ENCODE measurements around the gene PLA2G4E.

PLA2G4E gene

GRCh38 chr15:41984622-41985021 is 36.2 kb downstream of the PLA2G4E start:
- TF ChIP-seq ZFX (IDR thresholded peaks at IDR 0.05; ENCODE audit: borderline replicate concordance), result no peak
- TF ChIP-seq, protein P1, sequence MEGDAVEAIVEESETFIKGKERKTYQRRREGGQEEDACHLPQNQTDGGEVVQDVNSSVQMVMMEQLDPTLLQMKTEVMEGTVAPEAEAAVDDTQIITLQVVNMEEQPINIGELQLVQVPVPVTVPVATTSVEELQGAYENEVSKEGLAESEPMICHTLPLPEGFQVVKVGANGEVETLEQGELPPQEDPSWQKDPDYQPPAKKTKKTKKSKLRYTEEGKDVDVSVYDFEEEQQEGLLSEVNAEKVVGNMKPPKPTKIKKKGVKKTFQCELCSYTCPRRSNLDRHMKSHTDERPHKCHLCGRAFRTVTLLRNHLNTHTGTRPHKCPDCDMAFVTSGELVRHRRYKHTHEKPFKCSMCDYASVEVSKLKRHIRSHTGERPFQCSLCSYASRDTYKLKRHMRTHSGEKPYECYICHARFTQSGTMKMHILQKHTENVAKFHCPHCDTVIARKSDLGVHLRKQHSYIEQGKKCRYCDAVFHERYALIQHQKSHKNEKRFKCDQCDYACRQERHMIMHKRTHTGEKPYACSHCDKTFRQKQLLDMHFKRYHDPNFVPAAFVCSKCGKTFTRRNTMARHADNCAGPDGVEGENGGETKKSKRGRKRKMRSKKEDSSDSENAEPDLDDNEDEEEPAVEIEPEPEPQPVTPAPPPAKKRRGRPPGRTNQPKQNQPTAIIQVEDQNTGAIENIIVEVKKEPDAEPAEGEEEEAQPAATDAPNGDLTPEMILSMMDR (IDR thresholded peaks at IDR 0.05), result no peak
- H3K27ac ChIP-seq, result no peak overlapping the region

- TF ChIP-seq, protein P1 (IDR thresholded peaks at IDR 0.05), result no peak
- TF ChIP-seq ZFX (IDR thresholded peaks at IDR 0.05; ENCODE audit: borderline replicate concordance), result no peak
- no peak overlapping the region for H3K27ac ChIP-seq
Measured at GRCh38 chr15:41983621-41984571, 36.9 kb downstream of the PLA2G4E start.

- TF ChIP-seq, protein P1 (IDR thresholded peaks at IDR 0.05), result no peak
- TF ChIP-seq ZFX (IDR thresholded peaks at IDR 0.05; ENCODE audit: borderline replicate concordance), result no peak
- no peak overlapping the region for H3K27ac ChIP-seq
Measured at GRCh38 chr15:41983221-41983620, 37.6 kb downstream of the PLA2G4E start.

- TF ChIP-seq, protein P1 (IDR thresholded peaks at IDR 0.05), result no peak
- TF ChIP-seq ZFX (IDR thresholded peaks at IDR 0.05; ENCODE audit: borderline replicate concordance), result no peak
- no peak overlapping the region for H3K27ac ChIP-seq
Measured at GRCh38 chr15:41982133-41982930, 38.5 kb downstream of the PLA2G4E start.

DNA sequence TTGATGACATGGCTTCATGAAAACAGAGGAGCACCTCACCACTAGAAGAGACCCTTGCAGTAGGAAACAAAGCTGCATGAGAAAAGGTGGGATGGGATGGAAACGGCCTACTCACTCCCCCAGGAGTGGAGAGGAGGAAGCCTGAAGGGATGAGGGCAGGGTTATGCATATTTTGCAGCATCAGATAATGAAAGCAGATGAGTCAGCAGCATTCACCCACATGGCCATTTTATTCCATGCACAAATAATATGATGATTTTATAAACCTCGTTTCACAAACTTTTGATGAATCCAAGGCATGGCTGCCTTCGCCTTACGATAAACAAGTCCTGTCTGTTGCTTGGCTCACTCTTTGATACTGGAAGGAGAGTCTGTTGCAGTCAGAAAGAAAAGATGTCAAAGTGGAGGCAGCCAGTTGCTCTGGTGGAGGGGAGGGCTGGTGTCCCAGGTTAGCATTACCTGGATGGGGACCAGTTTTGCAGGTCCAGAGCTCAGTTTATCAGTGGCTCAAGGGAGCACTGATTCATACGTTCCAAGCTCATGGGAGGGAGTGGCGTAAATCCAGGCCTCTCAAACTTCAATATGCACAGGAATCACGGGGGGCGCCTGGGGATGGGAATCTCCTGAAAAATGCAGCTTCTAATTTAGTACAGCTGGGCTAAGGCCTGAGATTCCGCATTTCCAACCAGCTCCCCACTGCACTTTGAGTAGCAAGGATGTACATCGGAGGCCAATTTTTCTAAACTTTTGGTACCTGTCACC is 39.3 kb downstream of the PLA2G4E start:
- H3K27ac ChIP-seq, result no peak overlapping the region
- TF ChIP-seq, protein P1 (IDR thresholded peaks at IDR 0.05), result no peak
- TF ChIP-seq ZFX (IDR thresholded peaks at IDR 0.05; ENCODE audit: borderline replicate concordance), result no peak

DNA sequence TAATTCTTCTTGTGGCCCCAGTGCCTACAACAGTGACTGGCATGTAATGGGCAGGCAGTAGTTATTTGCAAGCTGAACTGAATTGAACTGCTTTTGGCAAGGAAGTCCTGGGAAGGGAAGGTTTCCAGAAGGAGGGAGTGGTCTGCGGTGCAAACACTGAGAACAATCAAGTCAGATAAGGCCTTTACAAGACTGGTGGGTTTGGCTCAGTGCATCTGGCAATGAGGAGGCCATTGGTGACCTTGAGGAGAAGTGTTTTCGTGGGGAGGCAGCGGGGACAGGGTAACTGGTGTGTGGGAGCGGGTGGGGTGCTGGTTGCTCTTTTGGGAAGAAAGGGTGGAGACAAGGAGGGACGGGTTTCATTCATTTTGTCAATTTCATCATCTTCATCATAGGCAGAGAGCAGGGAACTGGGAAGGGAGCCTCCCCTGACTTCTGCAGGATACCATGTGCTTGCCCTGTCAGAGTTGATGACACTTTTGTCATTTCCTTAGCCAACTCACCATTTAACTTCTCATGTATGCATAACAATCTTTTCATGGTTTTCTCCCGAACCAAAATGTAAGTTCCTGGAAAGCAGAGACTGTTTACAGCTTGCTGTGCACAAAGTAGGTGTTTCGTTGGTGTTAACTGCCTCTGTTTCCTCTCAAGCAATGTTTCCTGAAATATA is 40.1 kb downstream of the PLA2G4E start:
- TF ChIP-seq, protein P1 (IDR thresholded peaks at IDR 0.05), result no peak
- TF ChIP-seq ZFX (IDR thresholded peaks at IDR 0.05; ENCODE audit: borderline replicate concordance), result no peak
- H3K27ac ChIP-seq, result no peak overlapping the region

Measured in 22Rv1 (cell line).